ENCODE results near the gene HS3ST5. TPM values are rescaled to one million over a fixed set of nuclear protein-coding genes. Genes with fewer than 3 reads are reported as not detected.

Gene HS3ST5
- total and polyA plus RNA-seq, 2 donors (not counting 3 experiments of a cell fraction or from before 2014, with no cell fraction given) = not detected

- Histone ChIP-seq H3K27me3 (ENCODE audit: control insufficient read depth in 2 of 2, insufficient read depth in 2 of 2, low read length in 2 of 2) (no peaks in the 10 kb centered on the region), H2AFZ (ENCODE audit: low read depth, low read length) (no peak overlapping the region), H3K4me2 (ENCODE audit: insufficient read depth, low read length) (no peak overlapping the region), H3K9me1 (replicated peaks; ENCODE audit: control insufficient read depth, extremely low read depth, insufficient read depth, low read length) (no peaks in the 10 kb centered on the region), H3K9me3 (replicated peaks; ENCODE audit: control insufficient read depth, insufficient read depth, low read length) (no peaks in the 10 kb centered on the region), H3K79me2 (ENCODE audit: control insufficient read depth, insufficient read depth, low read length) (no peaks in the 10 kb centered on the region), H3K9ac (replicated peaks; ENCODE audit: extremely low read depth, insufficient read depth, low read length) (no peak overlapping the region), H4K20me1 (replicated peaks; ENCODE audit: control insufficient read depth, extremely low read depth, insufficient read depth, low read length) (no peaks in the 10 kb centered on the region), H3K27ac (ENCODE audit: insufficient read depth, low read depth, low read length) (no peak overlapping the region), H3K4me1 (ENCODE audit: control insufficient read depth, extremely low read depth, insufficient read depth, low read length) (no peaks in the 10 kb centered on the region), H3K36me3 (ENCODE audit: control insufficient read depth in 2 of 2, extremely low read depth in 1 of 2, insufficient read depth in 2 of 2, low read length in 2 of 2) (no peaks in the 10 kb centered on the region), H3K4me3 (replicated peaks in 1 of 3; ENCODE audit: insufficient read depth in 1 of 3, low read depth in 1 of 3, low read length in 3 of 3) (no peak overlapping the region)
- BruUV-seq (replicated peaks) = no TSS peak
- DNase-seq (ENCODE audit: low read depth, low spot score) (no peak), FAIRE-seq (no peak)
- TF ChIP-seq GATA2 (IDR thresholded peaks at IDR 0.05; ENCODE audit: insufficient read depth, insufficient read length, low read depth, low read length) (no peak), POLR2AphosphoS5 (IDR thresholded peaks at IDR 0.05; ENCODE audit: insufficient read depth, low read depth, low read length) (no peak), MYC (IDR thresholded peaks at IDR 0.05; ENCODE audit: low read depth, low read length) (no peak), CTCF (IDR thresholded peaks at IDR 0.05; ENCODE audit: extremely low read depth in 1 of 2, insufficient read depth in 1 of 2, low read depth in 1 of 2, low read length in 2 of 2) (no peak), MAX (IDR thresholded peaks at IDR 0.05; ENCODE audit: insufficient read depth, insufficient read length) (no peak), FOS (IDR thresholded peaks at IDR 0.05; ENCODE audit: borderline replicate concordance, insufficient read depth, low read length) (no peak), JUN (IDR thresholded peaks at IDR 0.05; ENCODE audit: borderline replicate concordance, insufficient read depth, insufficient read length, low read depth) (no peak), EZH2 (IDR thresholded peaks at IDR 0.05; ENCODE audit: borderline replicate concordance, low read depth, low read length, severe bottlenecking) (no peak), POLR2A (IDR thresholded peaks at IDR 0.05; ENCODE audit: low read depth, low read length) (no peak)
- CTCF ChIA-PET = no interaction called here
- POLR2A ChIA-PET = no interaction called here
- intact Hi-C loops (cut with micrococcal nuclease) = no loop called here
- dilution Hi-C loops (cut with MboI; ENCODE audit: extremely low pct_ligation_motif_present, low sequenced_read_pairs) = no loop called here
These were observed 71.4 kb downstream of the HS3ST5 start for GRCh38 chr6:114271405-114271804.
